Hematopoietic multipotent progenitor cell treated with erythropoietin and hydrocortisone succinate and interleukin-3 and kit ligand, for 8 days (in vitro differentiated cells): ENCODE data around the gene DBN1.
A peak's percentile ranks its signal among the peaks of the same experiment; 100 is the strongest.
"Not testable (repeated sequence)": the region's sequence is repeated elsewhere in the genome, so short reads cannot be mapped to it uniquely, and the experiment has no call there.

Source experiments
- DNase-seq: peaks from one replicate; pipeline ENCODE4 v3.0.0-alpha.2; 2015

DBN1 gene

GRCh38 chr5:177490992-177491391 is 17.6 kb upstream of the DBN1 start:
- DNase-seq, result no peak

- no peak for DNase-seq
Measured at GRCh38 chr5:177490311-177490991, 17.0 kb upstream of the DBN1 start.

GRCh38 chr5:177489119-177489716 is 15.8 kb upstream of the DBN1 start:
- no peak for DNase-seq

- peak; percentile 43 for DNase-seq
Measured at GRCh38 chr5:177487975-177488374, 14.5 kb upstream of the DBN1 start.

- no peak for DNase-seq
Measured at GRCh38 chr5:177487144-177487543, 13.7 kb upstream of the DBN1 start.

GRCh38 chr5:177486256-177486655 is 12.8 kb upstream of the DBN1 start:
- DNase-seq, result no peak

GRCh38 chr5:177485753-177486152 is 12.3 kb upstream of the DBN1 start:
- not testable (repeated sequence) for DNase-seq

- no peak for DNase-seq
Measured at GRCh38 chr5:177484902-177485549, 11.6 kb upstream of the DBN1 start.

- DNase-seq, result no peak
Measured at GRCh38 chr5:177483994-177484901, 10.8 kb upstream of the DBN1 start.

- no peak for DNase-seq
Measured at GRCh38 chr5:177483042-177483441, 9.6 kb upstream of the DBN1 start.

- no peak for DNase-seq
Measured at GRCh38 chr5:177482359-177482795, 8.9 kb upstream of the DBN1 start.

GRCh38 chr5:177479774-177480173 is 6.3 kb upstream of the DBN1 start:
- no peak for DNase-seq

GRCh38 chr5:177478711-177479646 is 5.5 kb upstream of the DBN1 start:
- DNase-seq, result peak; percentile 91

- DNase-seq, result no peak
Measured at GRCh38 chr5:177477701-177478477, 4.5 kb upstream of the DBN1 start.

GRCh38 chr5:177476531-177477233 is 3.2 kb upstream of the DBN1 start:
- DNase-seq, result no peak

GRCh38 chr5:177475563-177476427 is 2.4 kb upstream of the DBN1 start:
- DNase-seq, result no peak

GRCh38 chr5:177474846-177475562 is 1.6 kb upstream of the DBN1 start:
- no peak for DNase-seq

GRCh38 chr5:177474002-177474476 is 605 bp upstream of the DBN1 start:
- no peak for DNase-seq
